Stimulated activated naive CD8-positive, alpha-beta T cell treated with anti-CD3 and anti-CD28 coated beads, Interleukin-15, amount 100 ng/mL, for 72 hours (primary cell): ENCODE measurements around the gene SASH1.
A peak's percentile ranks its signal among the peaks of the same experiment; 100 is the strongest.

Experiments
- ATAC-seq: fragments of 150-1000 bp; cut with Tn5 transposase; 2 replicates; pipeline ENCODE4 v1.10.0; 2021; ENCODE audit warnings: mild to moderate bottlenecking, moderate library complexity
- DNase-seq, 2 donors: peaks; one replicate each; pipeline ENCODE4 v3.0.0; 2021 to 2022
- H3K27ac Mint-ChIP-seq, 2 donors: one replicate each; pipeline ENCODE4 v1.8.0; 2022; ENCODE audit warnings: mild to moderate bottlenecking in 2 of 2, mixed read lengths in 2 of 2, moderate library complexity in 2 of 2
- H3K27me3 Mint-ChIP-seq: one replicate; pipeline ENCODE4 v1.8.0; 2022; ENCODE audit warnings: mixed read lengths
- H3K4me1 Mint-ChIP-seq: one replicate; pipeline ENCODE4 v1.8.0; 2022; ENCODE audit warnings: mild to moderate bottlenecking, mixed read lengths
- H3K4me3 Mint-ChIP-seq, 2 donors: one replicate each; pipeline ENCODE4 v1.8.0; 2022; ENCODE audit warnings: mild to moderate bottlenecking in 2 of 2, mixed read lengths in 2 of 2, moderate library complexity in 1 of 2
- H3K9me3 Mint-ChIP-seq, 2 donors: one replicate each; pipeline ENCODE4 v1.8.0; 2022; ENCODE audit warnings: mixed read lengths in 2 of 2

Gene SASH1

GRCh38 chr6:148423601-148424270 is 81.1 kb downstream of the SASH1 start:
- ATAC-seq: no peak
- Mint-ChIP-seq H3K27me3 (peaks cover 23% of the 10 kb centered on the region), H3K4me1 (no peaks in the 10 kb centered on the region), H3K9me3 (no peaks in the 10 kb centered on the region), H3K27ac (no peak overlapping the region), H3K4me3 (no peak overlapping the region)
- DNase-seq: no peak

DNA sequence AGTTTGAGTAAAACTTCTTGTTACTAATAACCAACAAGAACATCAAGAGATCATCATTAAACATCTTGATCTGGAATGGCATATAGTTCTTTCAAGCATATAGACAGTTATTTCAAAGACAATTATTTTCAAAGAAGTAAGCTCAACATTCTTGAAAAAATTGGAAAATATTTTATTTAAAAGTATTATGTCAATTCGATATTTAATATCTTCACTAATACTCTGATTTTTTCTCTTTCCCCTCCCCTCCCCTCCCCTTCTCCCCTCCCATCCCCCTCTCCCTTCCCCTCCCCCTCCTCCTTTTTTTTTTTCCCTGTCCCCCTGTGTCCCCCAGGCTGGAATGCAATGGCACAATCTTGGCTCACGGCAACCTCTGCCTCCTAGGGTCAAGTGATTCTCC is 82.8 kb downstream of the SASH1 start:
- DNase-seq: no peak
- Mint-ChIP-seq H3K27me3 (peaks cover 15% of the 10 kb centered on the region), H3K4me1 (no peaks in the 10 kb centered on the region), H3K9me3 (no peaks in the 10 kb centered on the region), H3K4me3 (no peak overlapping the region), H3K27ac (no peak overlapping the region)
- no peak for ATAC-seq

DNA sequence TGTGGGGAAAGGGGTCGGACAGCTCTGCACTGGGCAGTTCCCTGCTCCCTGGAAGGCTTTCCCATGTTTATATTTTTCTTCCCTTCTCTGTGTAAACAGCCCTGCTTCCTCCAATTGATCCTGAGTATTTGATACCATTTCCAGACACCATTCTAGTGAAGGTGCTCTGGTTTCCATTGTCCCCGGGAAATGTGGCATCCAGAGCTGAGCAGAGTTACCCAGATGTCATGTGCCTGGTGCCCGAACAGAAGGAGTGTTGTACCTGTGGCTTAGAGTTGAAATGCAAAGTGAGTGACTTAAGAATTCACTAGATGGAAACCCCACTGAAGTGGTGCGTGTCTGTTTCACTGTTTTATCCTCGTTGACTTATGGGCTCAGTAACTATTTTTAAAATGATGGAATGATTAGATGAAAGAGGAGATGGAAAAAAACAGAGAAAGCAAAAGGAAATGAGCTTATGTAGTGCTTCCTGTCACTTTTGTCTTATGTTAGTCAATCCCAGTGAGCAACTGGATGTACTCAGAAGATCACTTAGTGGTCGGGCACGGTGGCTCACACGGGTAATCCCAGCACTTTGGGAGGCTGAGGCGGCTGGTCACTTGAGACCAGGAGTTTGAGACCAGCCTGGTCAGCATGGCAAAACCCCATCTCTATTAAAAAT is 83.8 kb downstream of the SASH1 start:
- Mint-ChIP-seq H3K27ac (no peak overlapping the region), H3K4me3 (no peak overlapping the region), H3K9me3 (no peaks in the 10 kb centered on the region), H3K4me1 (no peaks in the 10 kb centered on the region), H3K27me3 (peaks cover 20% of the 10 kb centered on the region)
- DNase-seq (no peak), ATAC-seq (no peak)

GRCh38 chr6:148427333-148427732 is 84.7 kb downstream of the SASH1 start:
- Mint-ChIP-seq H3K4me3 (no peak overlapping the region), H3K9me3 (no peaks in the 10 kb centered on the region), H3K4me1 (no peaks in the 10 kb centered on the region), H3K27ac (no peak overlapping the region), H3K27me3 (peaks cover 20% of the 10 kb centered on the region)
- DNase-seq: no peak
- ATAC-seq: no peak

- ATAC-seq (no peak), DNase-seq (no peak)
- Mint-ChIP-seq H3K4me1 (no peaks in the 10 kb centered on the region), H3K9me3 (no peaks in the 10 kb centered on the region), H3K4me3 (no peak overlapping the region), H3K27ac (no peak overlapping the region), H3K27me3 (peaks cover 14% of the 10 kb centered on the region)
Measured at GRCh38 chr6:148429423-148429822, 86.8 kb downstream of the SASH1 start.

GRCh38 chr6:148430897-148431296 is 88.3 kb downstream of the SASH1 start:
- ATAC-seq (no peak), DNase-seq (no peak)
- H3K27me3 Mint-ChIP-seq: peaks cover 20% of the 10 kb centered on the region
- H3K4me1 Mint-ChIP-seq: no peaks in the 10 kb centered on the region
- H3K9me3 Mint-ChIP-seq: no peaks in the 10 kb centered on the region
- no peak overlapping the region for H3K4me3 Mint-ChIP-seq
- no peak overlapping the region for H3K27ac Mint-ChIP-seq

GRCh38 chr6:148431413-148431812 is 88.8 kb downstream of the SASH1 start:
- Mint-ChIP-seq H3K9me3 (no peaks in the 10 kb centered on the region), H3K27ac (no peak overlapping the region), H3K4me3 (no peak overlapping the region), H3K4me1 (no peaks in the 10 kb centered on the region), H3K27me3 (peaks cover 20% of the 10 kb centered on the region)
- ATAC-seq: no peak
- no peak for DNase-seq

- no peaks in the 10 kb centered on the region for H3K4me1 Mint-ChIP-seq
- H3K9me3 Mint-ChIP-seq: no peaks in the 10 kb centered on the region
- H3K27me3 Mint-ChIP-seq: peaks cover 21% of the 10 kb centered on the region
- no peak for ATAC-seq
- H3K4me3 Mint-ChIP-seq: no peak overlapping the region
- H3K27ac Mint-ChIP-seq: no peak overlapping the region
- DNase-seq: no peak
Measured at GRCh38 chr6:148431840-148432239, 89.2 kb downstream of the SASH1 start.

DNA sequence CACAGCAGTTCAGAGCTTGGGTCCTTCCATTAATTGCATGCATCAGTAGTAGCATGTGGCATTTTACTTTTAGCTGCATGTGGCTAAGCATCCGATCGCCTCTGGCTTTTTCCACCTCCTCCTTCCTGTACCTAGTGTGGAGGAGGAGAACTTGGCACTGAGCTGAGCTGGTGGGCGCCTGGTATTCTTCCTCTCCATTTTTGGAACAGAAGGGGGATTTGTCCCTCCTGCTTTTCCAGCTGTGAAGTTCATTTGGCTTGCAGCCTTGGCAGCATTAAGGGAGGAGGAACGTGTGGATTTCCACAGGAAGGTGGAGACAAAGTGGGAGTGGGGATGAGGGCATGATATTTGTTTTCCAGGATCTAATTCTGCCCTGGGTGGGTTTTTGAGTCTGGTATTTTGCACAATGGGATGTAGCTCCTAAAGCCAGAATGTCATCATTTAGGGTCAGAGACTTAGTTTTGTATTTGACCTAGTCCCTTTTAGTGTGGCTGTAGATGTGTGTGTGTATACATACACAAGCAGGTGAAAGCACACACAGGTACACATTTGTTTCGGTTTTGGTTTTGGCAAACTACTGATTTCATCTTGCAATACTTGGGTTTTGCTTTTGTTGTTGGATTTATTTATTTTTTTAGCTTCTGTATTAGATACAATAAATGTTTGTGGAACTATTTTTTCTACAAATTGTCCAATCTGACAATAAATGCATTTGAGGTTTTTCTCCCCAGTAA is 90.0 kb downstream of the SASH1 start:
- peaks cover 29% of the 10 kb centered on the region for H3K27me3 Mint-ChIP-seq
- no peak overlapping the region for H3K27ac Mint-ChIP-seq
- no peaks in the 10 kb centered on the region for H3K4me1 Mint-ChIP-seq
- H3K4me3 Mint-ChIP-seq: no peak overlapping the region
- no peaks in the 10 kb centered on the region for H3K9me3 Mint-ChIP-seq
- ATAC-seq (no peak), DNase-seq (no peak)

- DNase-seq (no peak), ATAC-seq (no peak)
- Mint-ChIP-seq H3K4me1 (no peaks in the 10 kb centered on the region), H3K9me3 (no peaks in the 10 kb centered on the region), H3K27me3 (peaks cover 44% of the 10 kb centered on the region), H3K4me3 (no peak overlapping the region), H3K27ac (no peak overlapping the region)
Measured at GRCh38 chr6:148435386-148435785, 92.7 kb downstream of the SASH1 start.

DNA sequence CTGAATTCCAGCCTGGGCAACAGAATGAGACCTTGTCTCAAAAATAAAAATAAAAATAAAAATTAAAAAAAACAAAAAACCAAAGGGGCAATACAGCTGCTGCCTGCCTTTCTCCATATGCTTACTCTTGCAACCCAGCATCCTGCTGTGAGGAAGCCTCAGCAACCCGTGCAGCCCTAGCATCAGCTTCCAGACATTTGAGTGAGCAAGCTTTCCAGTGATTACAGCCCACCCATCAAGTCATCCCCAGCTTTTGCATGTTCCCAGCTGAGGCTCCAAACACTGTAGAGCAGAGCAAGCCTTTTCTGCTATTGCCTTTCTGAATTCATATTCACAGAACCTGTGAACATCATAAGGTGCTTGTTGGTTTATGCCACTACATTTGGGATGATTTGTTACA is 93.8 kb downstream of the SASH1 start:
- H3K27me3 Mint-ChIP-seq: peaks cover 47% of the 10 kb centered on the region
- no peak overlapping the region for H3K4me3 Mint-ChIP-seq
- DNase-seq (no peak), ATAC-seq (no peak)
- H3K9me3 Mint-ChIP-seq: no peaks in the 10 kb centered on the region
- H3K27ac Mint-ChIP-seq: no peak overlapping the region
- H3K4me1 Mint-ChIP-seq: peaks cover 5% of the 10 kb centered on the region

DNA sequence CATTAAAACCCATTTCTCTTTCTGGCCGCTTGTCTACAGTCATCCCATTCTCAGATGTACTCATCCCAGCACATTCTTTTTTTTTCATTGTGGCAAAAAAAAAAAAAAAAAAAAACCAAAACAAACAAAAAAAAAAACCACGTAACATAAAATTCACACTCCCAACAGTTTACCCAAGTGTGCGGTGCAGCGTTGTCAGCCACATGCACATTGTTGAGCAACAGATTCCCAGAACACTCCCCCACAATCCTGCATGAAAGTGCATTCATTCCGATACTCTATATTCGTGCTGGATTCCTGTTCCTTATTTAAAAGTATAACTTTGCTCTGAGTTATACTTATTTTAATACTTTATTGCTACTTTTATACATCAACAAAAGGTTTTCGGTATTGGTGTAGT is 96.0 kb downstream of the SASH1 start:
- DNase-seq (no peak), ATAC-seq (no peak)
- peaks cover 16% of the 10 kb centered on the region for H3K4me1 Mint-ChIP-seq
- H3K9me3 Mint-ChIP-seq: no peaks in the 10 kb centered on the region
- peaks cover 47% of the 10 kb centered on the region for H3K27me3 Mint-ChIP-seq
- H3K4me3 Mint-ChIP-seq: no peak overlapping the region
- H3K27ac Mint-ChIP-seq: no peak overlapping the region

- peaks cover 54% of the 10 kb centered on the region for H3K27me3 Mint-ChIP-seq
- DNase-seq: no peak
Measured at GRCh38 chr6:148440016-148440415, 97.4 kb downstream of the SASH1 start.

GRCh38 chr6:148440877-148441453 is 98.3 kb downstream of the SASH1 start:
- ATAC-seq (no peak), DNase-seq (no peak)
- peak overlapping the region in 1 of 2 donors; percentile 42 for H3K27ac Mint-ChIP-seq
- H3K4me3 Mint-ChIP-seq: no peak overlapping the region
- no peaks in the 10 kb centered on the region for H3K9me3 Mint-ChIP-seq
- H3K27me3 Mint-ChIP-seq: peaks cover 56% of the 10 kb centered on the region
- peaks cover 16% of the 10 kb centered on the region for H3K4me1 Mint-ChIP-seq

More at GRCh38 chr6:148440016-148440415, 97.4 kb downstream of the SASH1 start:
- Mint-ChIP-seq H3K4me3 (no peak overlapping the region), H3K4me1 (peaks cover 16% of the 10 kb centered on the region), H3K27ac (no peak overlapping the region), H3K9me3 (no peaks in the 10 kb centered on the region)
- no peak for ATAC-seq

DNA sequence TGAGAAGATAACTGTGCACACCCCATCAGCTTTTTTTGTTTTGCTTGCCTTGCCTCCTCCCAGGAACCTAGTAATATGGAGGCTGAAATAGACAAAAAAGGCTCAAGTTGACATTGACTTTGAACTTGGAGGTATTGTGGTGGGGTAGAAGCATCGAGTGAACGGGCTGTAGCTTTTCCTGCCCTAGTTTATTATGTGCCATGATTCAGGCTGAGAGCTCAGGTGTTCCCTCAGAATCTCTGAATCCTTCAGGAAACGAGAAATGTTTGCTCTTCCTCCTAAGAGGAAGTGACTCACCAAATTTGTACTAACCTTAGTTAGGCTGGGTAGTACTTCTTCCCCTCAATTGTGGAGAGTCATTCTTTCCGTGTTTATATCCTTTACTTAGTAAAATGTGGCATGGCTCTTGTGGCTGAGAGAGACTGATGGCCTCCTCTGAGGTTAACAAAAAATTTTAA is 98.8 kb downstream of the SASH1 start:
- Mint-ChIP-seq H3K27ac (no peak overlapping the region), H3K9me3 (no peaks in the 10 kb centered on the region), H3K27me3 (peaks cover 58% of the 10 kb centered on the region), H3K4me3 (no peak overlapping the region), H3K4me1 (peaks cover 16% of the 10 kb centered on the region)
- DNase-seq: peak; percentile 14 to 37
- peak; percentile 98 for ATAC-seq
